ENCODE results near the gene IFI16.
A peak's percentile ranks its signal among the peaks of the same experiment; 100 is the strongest.

Gene IFI16

GRCh38 chr1:159056069-159056698, 46.5 kb downstream of the IFI16 start:
- DNase-seq (ENCODE audit: extremely low read depth in 1 of 2, low read depth in 1 of 2): no peak

- DNase-seq (ENCODE audit: extremely low read depth in 1 of 2, low read depth in 1 of 2): no peak
Measured at GRCh38 chr1:159058751-159059150, 49.0 kb downstream of the IFI16 start.

- DNase-seq (ENCODE audit: extremely low read depth in 1 of 2, low read depth in 1 of 2): no peak
Measured at GRCh38 chr1:159065106-159065505, 55.4 kb downstream of the IFI16 start.

- no peak for DNase-seq (ENCODE audit: extremely low read depth in 1 of 2, low read depth in 1 of 2)
Measured at GRCh38 chr1:159066108-159066507, 56.4 kb downstream of the IFI16 start.

- no peak for DNase-seq (ENCODE audit: extremely low read depth in 1 of 2, low read depth in 1 of 2)
Measured at GRCh38 chr1:159067699-159068621, 58.3 kb downstream of the IFI16 start.

GRCh38 chr1:159068886-159069285, 59.2 kb downstream of the IFI16 start:
- DNase-seq (ENCODE audit: extremely low read depth in 1 of 2, low read depth in 1 of 2): no peak

- DNase-seq (ENCODE audit: extremely low read depth in 1 of 2, low read depth in 1 of 2): no peak
Measured at GRCh38 chr1:159071970-159072582, 62.4 kb downstream of the IFI16 start.

- peak; percentile 23 to 66 for DNase-seq (ENCODE audit: extremely low read depth in 1 of 2, low read depth in 1 of 2)
Measured at GRCh38 chr1:159076438-159077119, 66.9 kb downstream of the IFI16 start, which contains the start of gene AIM2. TSS of gene AIM2 (minus strand) at chr1:159076766. CDS start at chr1:159073499, 3,267 bp downstream.

- DNase-seq (ENCODE audit: extremely low read depth in 1 of 2, low read depth in 1 of 2): peak; percentile 83 to 94
Measured at GRCh38 chr1:159077120-159077961, 67.6 kb downstream of the IFI16 start.

GRCh38 chr1:159079525-159079924, 69.8 kb downstream of the IFI16 start:
- DNase-seq (ENCODE audit: extremely low read depth in 1 of 2, low read depth in 1 of 2): no peak

- no peak for DNase-seq (ENCODE audit: extremely low read depth in 1 of 2, low read depth in 1 of 2)
Measured at GRCh38 chr1:159081626-159082025, 71.9 kb downstream of the IFI16 start.

- no peak for DNase-seq (ENCODE audit: extremely low read depth in 1 of 2, low read depth in 1 of 2)
Measured at GRCh38 chr1:159083013-159083412, 73.3 kb downstream of the IFI16 start.

GRCh38 chr1:159084152-159084551, 74.4 kb downstream of the IFI16 start:
- no peak for DNase-seq (ENCODE audit: extremely low read depth in 1 of 2, low read depth in 1 of 2)

GRCh38 chr1:159084867-159085266, 75.2 kb downstream of the IFI16 start:
- no peak for DNase-seq (ENCODE audit: extremely low read depth in 1 of 2, low read depth in 1 of 2)

- no peak for DNase-seq (ENCODE audit: extremely low read depth in 1 of 2, low read depth in 1 of 2)
Measured at GRCh38 chr1:159088050-159088449, 78.3 kb downstream of the IFI16 start.

GRCh38 chr1:159088546-159089183, 79.0 kb downstream of the IFI16 start:
- DNase-seq (ENCODE audit: extremely low read depth in 1 of 2, low read depth in 1 of 2): no peak

GRCh38 chr1:159089184-159089791, 79.6 kb downstream of the IFI16 start:
- no peak for DNase-seq (ENCODE audit: extremely low read depth in 1 of 2, low read depth in 1 of 2)

GRCh38 chr1:159090286-159091179, 80.8 kb downstream of the IFI16 start:
- no peak for DNase-seq (ENCODE audit: extremely low read depth in 1 of 2, low read depth in 1 of 2)
